ENCODE results near the gene NGEF.

NGEF gene

GRCh38 chr2:232886176-232886575, 126.9 kb downstream of the NGEF start:
- no peaks in the 10 kb centered on the region for H3K4me1 ChIP-seq (ENCODE audit: control insufficient read depth, insufficient read depth, low read length)
- H3K9me3 ChIP-seq (ENCODE audit: control insufficient read depth, insufficient read depth, low read depth, low read length), result no peaks in the 10 kb centered on the region
- H3K36me3 ChIP-seq (ENCODE audit: control insufficient read depth in 2 of 2, insufficient read depth in 1 of 2, low read length in 2 of 2), result peaks cover 0 to 31% of the 10 kb centered on the region in 2 experiments; a peak in 2 of 3 replicates
- POLR2A ChIA-PET, result no interaction called here
- TF ChIP-seq ZNF18 (tag by site-specific recombination; IDR thresholded peaks at IDR 0.05) (peak; percentile 68; the same call in 1 of the 2 replicates), SCRT2 (tag by site-specific recombination; IDR thresholded peaks at IDR 0.05) (no peak), ZSCAN4 (tag by site-specific recombination; IDR thresholded peaks at IDR 0.05) (peak; percentile 91)
- H3K27ac ChIP-seq (ENCODE audit: extremely low read depth, low read depth, low read length), result no peak overlapping the region
- no peak overlapping the region for H3K4me3 ChIP-seq (ENCODE audit: low read depth, low read length)
- CTCF ChIA-PET, result interaction anchor here (1.2 kb wide), 1 partner anchor 24 kb away, joined by 3 read pairs; no protein-coding TSS in a partner anchor

- CTCF ChIA-PET, result no interaction called here
- POLR2A ChIA-PET, result no interaction called here
- H3K9me3 ChIP-seq (ENCODE audit: control insufficient read depth, insufficient read depth, low read depth, low read length), result no peaks in the 10 kb centered on the region
- no peak for TF ChIP-seq ZNF660 (tag by site-specific recombination; IDR thresholded peaks at IDR 0.05)
- no peak for TF ChIP-seq ZNF670 (tag by site-specific recombination; IDR thresholded peaks at IDR 0.05; ENCODE audit: low read depth)
- TF ChIP-seq ZNF777 (tag by site-specific recombination; IDR thresholded peaks at IDR 0.05; ENCODE audit: borderline replicate concordance), result no peak
- no peaks in the 10 kb centered on the region for H3K4me1 ChIP-seq (ENCODE audit: control insufficient read depth, insufficient read depth, low read length)
- H3K36me3 ChIP-seq (ENCODE audit: control insufficient read depth in 2 of 2, insufficient read depth in 1 of 2, low read length in 2 of 2), result peaks cover 0 to 31% of the 10 kb centered on the region in 2 experiments; a peak in 2 of 3 replicates
- no peak overlapping the region for H3K27ac ChIP-seq (ENCODE audit: extremely low read depth, low read depth, low read length)
- H3K4me3 ChIP-seq (ENCODE audit: low read depth, low read length), result no peak overlapping the region
These were observed 127.6 kb downstream of the NGEF start for GRCh38 chr2:232885264-232885961.

- ChIA-PET CTCF (no interaction called here), POLR2A (no interaction called here)
- TF ChIP-seq ZXDB (tag by site-specific recombination; IDR thresholded peaks at IDR 0.05), result no peak
- no peak for TF ChIP-seq ZNF266 (tag by site-specific recombination; IDR thresholded peaks at IDR 0.05; ENCODE audit: low read depth)
- TF ChIP-seq YY2 (tag by site-specific recombination; IDR thresholded peaks at IDR 0.05), result no peak
- no peak for TF ChIP-seq SP7 (tag by site-specific recombination; IDR thresholded peaks at IDR 0.05)
- no peak for TF ChIP-seq ZNF664 (tag by site-specific recombination; IDR thresholded peaks at IDR 0.05)
- TF ChIP-seq IKZF3 (tag by site-specific recombination; IDR thresholded peaks at IDR 0.05), result no peak
- TF ChIP-seq ZSCAN23 (tag by site-specific recombination; IDR thresholded peaks at IDR 0.05), result no peak
- TF ChIP-seq ZNF155 (tag by site-specific recombination; IDR thresholded peaks at IDR 0.05), result no peak
- no peak for TF ChIP-seq OSR2 (tag by site-specific recombination; IDR thresholded peaks at IDR 0.05)
- Histone ChIP-seq H3K36me3 (ENCODE audit: control insufficient read depth in 2 of 2, insufficient read depth in 1 of 2, low read length in 2 of 2) (peaks cover 0 to 31% of the 10 kb centered on the region in 2 experiments; a peak in 2 of 3 replicates), H3K4me3 (ENCODE audit: low read depth, low read length) (no peak overlapping the region), H3K27ac (ENCODE audit: extremely low read depth, low read depth, low read length) (no peak overlapping the region), H3K9me3 (ENCODE audit: control insufficient read depth, insufficient read depth, low read depth, low read length) (no peaks in the 10 kb centered on the region), H3K4me1 (ENCODE audit: control insufficient read depth, insufficient read depth, low read length) (no peaks in the 10 kb centered on the region)
These were observed 128.3 kb downstream of the NGEF start for GRCh38 chr2:232884549-232885263.

GRCh38 chr2:232884001-232884421, 129.0 kb downstream of the NGEF start:
- Histone ChIP-seq H3K36me3 (ENCODE audit: control insufficient read depth in 2 of 2, insufficient read depth in 1 of 2, low read length in 2 of 2) (peaks cover 0 to 36% of the 10 kb centered on the region in 2 experiments; a peak in 2 of 3 replicates), H3K9me3 (ENCODE audit: control insufficient read depth, insufficient read depth, low read depth, low read length) (no peaks in the 10 kb centered on the region), H3K4me1 (ENCODE audit: control insufficient read depth, insufficient read depth, low read length) (no peaks in the 10 kb centered on the region), H3K27ac (ENCODE audit: extremely low read depth, low read depth, low read length) (no peak overlapping the region), H3K4me3 (ENCODE audit: low read depth, low read length) (no peak overlapping the region)
- CTCF ChIA-PET, result no interaction called here
- POLR2A ChIA-PET, result no interaction called here
- TF ChIP-seq BCL6B (tag by site-specific recombination; IDR thresholded peaks at IDR 0.05), result no peak
- TF ChIP-seq ZNF571 (tag by site-specific recombination; IDR thresholded peaks at IDR 0.05), result no peak
- TF ChIP-seq SCRT1 (tag by site-specific recombination; IDR thresholded peaks at IDR 0.05; ENCODE audit: borderline replicate concordance), result no peak
- no peak for TF ChIP-seq KLF1 (tag by site-specific recombination; IDR thresholded peaks at IDR 0.05)
- no peak for TF ChIP-seq ZNF398 (tag by site-specific recombination; IDR thresholded peaks at IDR 0.05)
- TF ChIP-seq ZNF747 (tag by site-specific recombination; IDR thresholded peaks at IDR 0.05), result no peak

Measured in HEK293 (cell line).